OCI-LY3 (cell line): ENCODE measurements around the gene RFPL2.
"Not testable (repeated sequence)": the region's sequence is repeated elsewhere in the genome, so short reads cannot be mapped to it uniquely, and the experiment has no call there.

Experiments
- EZH2phosphoT487 ChIP-seq: fragments of 200-600 bp; shearing (Covaris generic); IDR thresholded peaks from 2 replicates; pipeline ENCODE4 v1.6.1; 2018; ENCODE audit warnings: antibody characterized with exemption, mixed run types, low read depth
- TF ChIP-seq, protein P1 (sequence below): fragments of 200-600, 300-600 bp; sonication (generic); IDR thresholded peaks from 2 replicates; pipeline ENCODE4 v1.5.1; 2014; ENCODE audit warnings: antibody characterized with exemption, low read length, low read depth

DNA sequence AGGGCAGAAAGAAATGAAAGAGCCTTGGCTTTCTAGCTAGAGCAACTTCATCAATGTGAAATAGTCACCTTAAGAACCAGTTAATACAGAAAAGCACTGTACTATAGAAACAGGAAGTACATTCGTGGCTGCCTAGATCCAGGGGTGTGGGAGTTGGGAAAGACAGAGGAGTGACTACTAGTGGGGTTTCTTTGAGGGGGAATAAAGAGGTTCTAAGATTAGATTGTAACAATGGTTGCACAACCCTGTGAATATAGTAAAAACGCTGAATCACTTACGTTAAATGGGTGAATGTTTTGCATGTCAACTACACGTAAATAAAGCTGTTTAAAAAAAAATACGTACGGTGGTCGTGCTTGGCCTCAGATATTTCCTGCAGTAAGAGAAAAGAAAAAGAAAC, 54.2 kb downstream of the RFPL2 start:
- TF ChIP-seq, protein P1, sequence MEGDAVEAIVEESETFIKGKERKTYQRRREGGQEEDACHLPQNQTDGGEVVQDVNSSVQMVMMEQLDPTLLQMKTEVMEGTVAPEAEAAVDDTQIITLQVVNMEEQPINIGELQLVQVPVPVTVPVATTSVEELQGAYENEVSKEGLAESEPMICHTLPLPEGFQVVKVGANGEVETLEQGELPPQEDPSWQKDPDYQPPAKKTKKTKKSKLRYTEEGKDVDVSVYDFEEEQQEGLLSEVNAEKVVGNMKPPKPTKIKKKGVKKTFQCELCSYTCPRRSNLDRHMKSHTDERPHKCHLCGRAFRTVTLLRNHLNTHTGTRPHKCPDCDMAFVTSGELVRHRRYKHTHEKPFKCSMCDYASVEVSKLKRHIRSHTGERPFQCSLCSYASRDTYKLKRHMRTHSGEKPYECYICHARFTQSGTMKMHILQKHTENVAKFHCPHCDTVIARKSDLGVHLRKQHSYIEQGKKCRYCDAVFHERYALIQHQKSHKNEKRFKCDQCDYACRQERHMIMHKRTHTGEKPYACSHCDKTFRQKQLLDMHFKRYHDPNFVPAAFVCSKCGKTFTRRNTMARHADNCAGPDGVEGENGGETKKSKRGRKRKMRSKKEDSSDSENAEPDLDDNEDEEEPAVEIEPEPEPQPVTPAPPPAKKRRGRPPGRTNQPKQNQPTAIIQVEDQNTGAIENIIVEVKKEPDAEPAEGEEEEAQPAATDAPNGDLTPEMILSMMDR: not testable (repeated sequence)
- TF ChIP-seq EZH2phosphoT487: not testable (repeated sequence)
